ENCODE data around the gene SEZ6. TPM values are rescaled to one million over a fixed set of nuclear protein-coding genes. Genes with fewer than 3 reads are reported as not detected.

Gene SEZ6
- total and polyA plus RNA-seq, 5 experiments from 2014 or later: 0.40 to 1.5 (median 0.85) TPM; not detected in 2

- peaks cover 3 to 6% (median 4%) of the 10 kb centered on the region in 4 donors for H3K4me1 Mint-ChIP-seq
- ATAC-seq (no peak), DNase-seq (peak; percentile 17 to 76 (median 44))
- no peaks in the 10 kb centered on the region for H3K27me3 Mint-ChIP-seq
- no peaks in the 10 kb centered on the region for H3K36me3 Mint-ChIP-seq
- H3K9me3 Mint-ChIP-seq: no peaks in the 10 kb centered on the region
- H3K4me3 Mint-ChIP-seq: peak overlapping the region in 5 of 10 donors; percentile 12 to 50 (median 39)
- H3K27ac Mint-ChIP-seq: peak overlapping the region in 1 of 10 donors; percentile 19
- POLR2A ChIA-PET: interaction anchor here (0.5 to 6.0 kb wide), 10 partner anchors 12 to 340 kb away, joined by 3 to 112 read pairs (median 5); partner anchors contain the start of genes FLOT2, NEK8, NUFIP2 and RPL23A
Observed at GRCh38 chr17:28953444-28954118, 52.3 kb downstream of the SEZ6 start.

GRCh38 chr17:28951991-28952975 is 53.5 kb downstream of the SEZ6 start:
- Mint-ChIP-seq H3K9me3 (no peaks in the 10 kb centered on the region), H3K27me3 (no peaks in the 10 kb centered on the region), H3K27ac (no peak overlapping the region), H3K4me1 (peaks cover 12 to 18% (median 16%) of the 10 kb centered on the region in 4 donors), H3K4me3 (no peak overlapping the region), H3K36me3 (peaks cover 0 to 6% (median 0%) of the 10 kb centered on the region in 3 donors)
- ATAC-seq (peak; percentile 71 to 77), DNase-seq (peak; percentile 85 to 99 (median 97))
- POLR2A ChIA-PET: interaction anchor here (0.7 to 6.0 kb wide), 37 partner anchors 8 to 1889 kb away, joined by 3 to 112 read pairs (median 6); partner anchors contain the start of genes BLTP2, DHRS13, ERAL1 and FLOT2

GRCh38 chr17:28951428-28951990 is 54.3 kb downstream of the SEZ6 start, which contains the start of gene PHF12:
Gene PHF12 (minus strand): TSS chr17:28951518. CDS start chr17:28950960, 558 bp downstream.
- Mint-ChIP-seq H3K9me3 (no peaks in the 10 kb centered on the region), H3K4me3 (peak within 1 kb of the TSS in 9 of 10 donors; percentile 94 to 98 (median 95)), H3K27me3 (no peaks in the 10 kb centered on the region), H3K36me3 (peaks cover 0 to 6% (median 0%) of the 10 kb centered on the region in 3 donors), H3K27ac (peak within 1 kb of the TSS; percentile 86 to 98 (median 97)), H3K4me1 (peaks cover 12 to 24% (median 22%) of the 10 kb centered on the region in 4 donors)
- peak; percentile 64 to 65 for ATAC-seq
- POLR2A ChIA-PET: interaction anchor here (0.7 to 6.0 kb wide), 34 partner anchors 8 to 1890 kb away, joined by 3 to 112 read pairs (median 6); partner anchors contain the start of genes BLTP2, DHRS13, ERAL1 and FLOT2
- DNase-seq: peak; percentile 96 to 100 (median 100)

GRCh38 chr17:28950752-28951427 is 54.9 kb downstream of the SEZ6 start:
- no peak for DNase-seq
- Mint-ChIP-seq H3K27me3 (no peaks in the 10 kb centered on the region), H3K4me3 (peak overlapping the region in 9 of 10 donors; percentile 94 to 98 (median 95)), H3K4me1 (peaks cover 15 to 30% (median 28%) of the 10 kb centered on the region in 4 donors), H3K36me3 (peaks cover 0 to 10% (median 0%) of the 10 kb centered on the region in 3 donors), H3K27ac (peak overlapping the region; percentile 86 to 98 (median 97)), H3K9me3 (no peaks in the 10 kb centered on the region)
- no peak for ATAC-seq
- POLR2A ChIA-PET: interaction anchor here (0.8 to 6.0 kb wide), 39 partner anchors 9 to 1891 kb away, joined by 3 to 112 read pairs (median 7); partner anchors contain the start of genes BLTP2, DHRS13, FAM222B and FLOT2

GRCh38 chr17:28950017-28950751 is 55.6 kb downstream of the SEZ6 start:
- Mint-ChIP-seq H3K36me3 (peaks cover 0 to 16% (median 0%) of the 10 kb centered on the region in 3 donors), H3K9me3 (no peaks in the 10 kb centered on the region), H3K27me3 (no peaks in the 10 kb centered on the region), H3K4me3 (peak overlapping the region in 9 of 10 donors; percentile 94 to 98 (median 95)), H3K27ac (peak overlapping the region; percentile 86 to 98 (median 97)), H3K4me1 (peaks cover 18 to 37% (median 35%) of the 10 kb centered on the region in 4 donors)
- POLR2A ChIA-PET: interaction anchor here (0.8 to 6.0 kb wide), 29 partner anchors 11 to 631 kb away, joined by 3 to 112 read pairs (median 7); partner anchors contain the start of genes BLTP2, DHRS13, ERAL1 and FAM222B
- ATAC-seq: peak; percentile 3
- peak; percentile 51 to 86 (median 68) for DNase-seq

GRCh38 chr17:28949185-28950016 is 56.4 kb downstream of the SEZ6 start:
- Mint-ChIP-seq H3K27me3 (no peaks in the 10 kb centered on the region), H3K36me3 (peaks cover 0 to 23% (median 0%) of the 10 kb centered on the region in 3 donors), H3K9me3 (no peaks in the 10 kb centered on the region), H3K27ac (peak overlapping the region; percentile 93 to 98 (median 97)), H3K4me3 (peak overlapping the region in 9 of 10 donors; percentile 94 to 98 (median 95)), H3K4me1 (peaks cover 21 to 44% (median 43%) of the 10 kb centered on the region in 4 donors)
- peak; percentile 46 to 76 (median 54) for DNase-seq
- POLR2A ChIA-PET: interaction anchor here (0.7 to 6.0 kb wide), 30 partner anchors 10 to 630 kb away, joined by 3 to 112 read pairs (median 6); partner anchors contain the start of genes BLTP2, DHRS13, ERAL1 and FAM222B
- ATAC-seq: peak in 1 of 2 donors; percentile 4

GRCh38 chr17:28948873-28949184 is 57.0 kb downstream of the SEZ6 start:
- DNase-seq (no peak), ATAC-seq (no peak)
- no peaks in the 10 kb centered on the region for H3K9me3 Mint-ChIP-seq
- peak overlapping the region in 9 of 10 donors; percentile 94 to 98 (median 95) for H3K4me3 Mint-ChIP-seq
- peaks cover 23 to 49% (median 48%) of the 10 kb centered on the region in 4 donors for H3K4me1 Mint-ChIP-seq
- POLR2A ChIA-PET: interaction anchor here (0.7 to 6.0 kb wide), 17 partner anchors 9 to 613 kb away, joined by 3 to 112 read pairs (median 10); partner anchors contain the start of genes BLTP2, DHRS13, FAM222B and FLOT2
- no peaks in the 10 kb centered on the region for H3K27me3 Mint-ChIP-seq
- peaks cover 0 to 28% (median 0%) of the 10 kb centered on the region in 3 donors for H3K36me3 Mint-ChIP-seq
- peak overlapping the region; percentile 93 to 98 (median 97) for H3K27ac Mint-ChIP-seq

GRCh38 chr17:28948342-28948741 is 57.5 kb downstream of the SEZ6 start:
- peak overlapping the region in 9 of 10 donors; percentile 94 to 98 (median 95) for H3K4me3 Mint-ChIP-seq
- POLR2A ChIA-PET: interaction anchor here (0.7 to 6.0 kb wide), 12 partner anchors 9 to 613 kb away, joined by 3 to 112 read pairs (median 9); partner anchors contain the start of genes BLTP2, FAM222B, FLOT2 and IFT20
- peaks cover 0 to 33% (median 0%) of the 10 kb centered on the region in 3 donors for H3K36me3 Mint-ChIP-seq
- H3K27me3 Mint-ChIP-seq: no peaks in the 10 kb centered on the region
- DNase-seq (no peak), ATAC-seq (no peak)
- H3K27ac Mint-ChIP-seq: peak overlapping the region; percentile 93 to 98 (median 97)
- H3K4me1 Mint-ChIP-seq: peaks cover 23 to 54% (median 50%) of the 10 kb centered on the region in 4 donors
- no peaks in the 10 kb centered on the region for H3K9me3 Mint-ChIP-seq

- POLR2A ChIA-PET: interaction anchor here (0.7 to 5.1 kb wide), 4 partner anchors 21 to 612 kb away, joined by 3 to 82 read pairs (median 6); partner anchors contain the start of genes IFT20 and RPL23A
- Mint-ChIP-seq H3K4me3 (peak overlapping the region in 9 of 10 donors; percentile 94 to 98 (median 95)), H3K27ac (peak overlapping the region; percentile 93 to 98 (median 97)), H3K9me3 (no peaks in the 10 kb centered on the region), H3K27me3 (no peaks in the 10 kb centered on the region), H3K36me3 (peaks cover 0 to 40% (median 0%) of the 10 kb centered on the region in 3 donors), H3K4me1 (peaks cover 23 to 61% (median 56%) of the 10 kb centered on the region in 4 donors)
- peak in 1 of 10 donors; percentile 10 for DNase-seq
- ATAC-seq: no peak
Observed at GRCh38 chr17:28947639-28948038, 58.2 kb downstream of the SEZ6 start.
